Activated CD4-positive, alpha-beta T cell treated with anti-CD3 and anti-CD28 coated beads for 24 hours (primary cell): ENCODE data around the gene PGBD1.

Source experiments
- DNase-seq, 2 donors: peaks; one replicate each; pipeline ENCODE4 v3.0.0-alpha.2; 2020; ENCODE audit warnings: low read depth in 2 of 2

PGBD1 gene

DNA sequence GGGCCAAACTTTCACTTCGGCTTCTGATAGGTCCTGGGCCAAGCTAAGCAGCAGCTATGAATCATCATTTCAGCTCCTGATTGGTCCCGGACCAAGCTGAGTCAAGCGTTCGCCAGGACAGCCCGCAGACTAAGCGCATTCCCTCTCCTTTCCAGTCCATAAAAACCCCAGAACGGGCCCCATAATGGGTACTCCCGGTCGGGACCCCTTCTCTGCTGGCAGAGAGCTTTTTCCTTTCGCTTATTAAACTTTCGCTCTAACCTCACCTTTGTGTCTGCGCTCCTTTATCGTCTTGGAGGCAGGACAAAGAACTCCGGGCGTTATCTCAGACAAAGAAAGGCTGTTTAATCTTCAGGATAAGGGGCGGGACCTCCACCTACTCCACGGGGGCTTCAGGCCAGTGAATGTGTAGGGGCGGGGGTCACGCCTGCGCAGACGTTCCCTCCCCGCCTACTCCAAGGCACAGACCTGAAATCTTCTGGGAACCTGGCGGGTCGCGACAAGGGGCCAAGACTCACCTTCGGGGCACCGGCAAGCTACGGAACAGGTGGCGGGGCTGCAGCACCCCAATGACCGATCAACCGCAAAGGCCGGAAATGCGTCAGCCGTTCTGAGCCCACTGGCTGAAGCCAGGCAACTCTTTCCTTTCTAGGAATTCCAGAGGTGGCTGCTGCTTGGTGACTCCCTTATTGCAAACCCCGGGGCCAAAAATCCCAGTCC is 54.4 kb downstream of the PGBD1 start, which contains the start of gene ZSCAN31:
Gene ZSCAN31 (minus strand): TSS at position 585 of the 720 bp plus-strand sequence. CDS start 6,465 bp downstream, outside the sequence.
- DNase-seq = peak; percentile 52 to 54

DNA sequence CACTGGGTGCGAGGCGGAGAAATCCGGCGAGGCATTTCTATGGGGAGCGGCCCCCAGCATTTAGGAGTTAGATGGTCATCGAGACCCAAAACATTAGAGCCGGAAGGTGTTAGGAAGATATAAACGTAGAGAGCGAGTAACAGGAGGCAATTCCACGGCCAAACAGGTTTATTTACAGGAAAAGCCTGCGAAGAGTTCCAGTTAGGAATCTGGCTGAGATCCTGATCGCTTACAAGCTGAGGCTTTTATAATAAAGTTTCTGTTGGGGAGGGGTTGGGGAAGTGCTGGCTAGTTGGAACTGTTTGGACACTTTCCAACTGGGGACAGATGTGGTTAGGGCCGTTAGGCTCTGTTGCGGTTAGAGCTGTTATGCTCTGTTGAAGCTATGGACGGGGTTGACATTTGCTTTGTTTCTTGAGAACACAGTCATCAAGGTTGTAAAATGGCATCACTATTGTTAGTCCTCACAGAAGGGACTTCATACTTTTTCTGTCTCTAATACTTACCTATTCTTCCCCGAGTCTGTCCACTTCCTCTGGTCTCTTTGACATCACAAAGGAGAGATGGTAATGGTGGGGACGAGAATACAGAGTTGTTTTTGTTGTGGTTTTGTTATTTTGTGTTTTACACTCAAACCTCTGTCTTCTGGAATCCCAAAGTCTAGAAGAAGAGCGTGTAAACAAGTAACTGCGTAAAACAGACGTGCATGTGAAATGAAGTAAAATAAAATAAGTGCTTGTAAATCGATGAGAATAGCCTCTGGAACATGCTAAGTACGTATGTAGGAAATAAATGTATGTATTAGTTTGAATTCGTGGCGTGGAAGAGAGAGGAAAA is 55.1 kb downstream of the PGBD1 start:
- no peak for DNase-seq

DNA sequence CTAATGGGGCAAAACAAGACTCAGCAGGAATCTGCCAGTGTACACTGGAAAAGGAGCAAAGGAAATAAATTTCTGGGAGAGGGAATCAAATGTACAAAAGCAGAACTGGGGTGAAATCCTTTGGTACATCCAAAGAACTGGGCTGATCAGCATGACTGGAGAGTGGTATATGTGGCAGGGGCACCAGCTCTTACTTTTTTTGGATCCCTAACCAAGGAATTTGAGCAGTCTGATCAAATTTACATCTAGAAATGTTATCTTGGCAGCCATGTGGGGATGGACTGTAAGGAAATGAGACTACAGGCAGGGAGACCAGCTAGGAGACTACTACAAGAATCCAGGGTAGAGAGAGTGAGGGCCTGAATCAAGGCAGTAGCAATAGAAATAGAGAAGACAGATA is 55.7 kb downstream of the PGBD1 start:
- no peak for DNase-seq

DNA sequence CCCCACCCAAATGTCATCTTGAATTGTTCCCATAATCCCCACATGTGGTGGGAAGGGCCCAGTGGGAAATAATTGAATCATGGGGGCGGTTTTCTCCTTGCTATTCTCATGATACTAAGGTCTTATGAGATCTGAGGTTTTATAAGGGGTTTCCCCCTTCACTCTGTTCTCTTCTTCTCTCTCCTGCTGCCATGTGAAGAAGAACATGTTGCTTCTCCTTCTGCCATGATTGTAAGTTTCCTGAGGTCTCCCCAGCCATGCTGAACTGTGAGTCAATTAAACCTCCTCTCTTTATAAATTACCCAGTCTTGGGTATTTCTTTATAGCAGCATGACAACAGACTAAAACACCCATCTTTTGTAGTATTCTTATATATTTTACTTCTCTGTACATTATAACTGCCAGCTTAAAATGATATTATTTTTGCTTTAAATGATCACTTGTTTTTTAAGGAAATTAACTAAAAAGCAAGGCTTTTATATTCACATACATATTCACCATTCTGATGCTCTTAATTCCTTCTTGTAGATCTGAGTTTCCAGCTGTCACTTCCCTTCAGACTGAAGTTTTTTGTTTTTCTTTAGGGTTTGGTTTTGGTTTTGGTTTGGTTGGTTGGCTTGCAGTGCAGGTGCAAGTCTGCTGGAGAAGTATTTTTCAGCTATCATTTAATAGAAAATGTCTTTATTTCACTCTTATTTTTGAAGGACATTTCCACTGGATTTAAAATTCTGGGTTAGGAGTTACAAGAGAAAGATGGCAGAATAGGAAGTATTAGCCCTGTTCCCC is 59.1 kb downstream of the PGBD1 start:
- no peak for DNase-seq

DNA sequence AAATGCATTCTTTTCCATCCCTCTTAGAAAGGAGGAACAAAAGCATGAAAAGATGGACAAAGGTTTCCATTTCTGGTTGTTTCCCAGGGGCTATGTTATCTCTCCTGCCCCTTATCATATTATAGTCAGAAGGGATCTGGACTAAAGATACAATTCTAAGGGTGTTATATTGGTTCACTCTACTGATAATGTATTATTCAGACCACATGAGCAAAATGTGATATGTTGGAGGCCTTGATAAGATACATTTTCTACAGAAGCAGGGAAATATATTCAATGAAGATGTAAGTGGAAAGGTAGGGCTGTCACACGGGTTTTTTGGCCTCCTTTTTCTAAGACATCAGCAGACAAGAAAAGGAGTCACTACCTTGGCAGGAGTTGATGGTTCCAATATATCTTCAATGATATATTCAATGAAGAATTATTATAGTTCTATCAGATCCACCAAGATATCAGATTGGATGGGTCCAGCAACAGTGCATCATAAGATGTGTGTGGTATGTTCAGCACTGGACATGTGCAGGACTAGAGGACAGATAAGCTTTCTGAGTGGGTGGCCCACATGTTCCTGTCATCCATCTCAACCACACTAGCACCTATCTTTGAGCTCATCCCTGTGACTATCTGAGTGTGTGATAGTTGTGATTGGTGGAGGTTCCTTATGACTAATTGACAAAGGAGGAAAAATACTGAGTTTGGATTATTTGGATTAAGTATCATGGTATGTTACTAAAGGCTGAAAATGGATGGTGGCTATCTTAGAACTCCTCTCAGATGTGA is 62.7 kb downstream of the PGBD1 start:
- DNase-seq = no peak

DNA sequence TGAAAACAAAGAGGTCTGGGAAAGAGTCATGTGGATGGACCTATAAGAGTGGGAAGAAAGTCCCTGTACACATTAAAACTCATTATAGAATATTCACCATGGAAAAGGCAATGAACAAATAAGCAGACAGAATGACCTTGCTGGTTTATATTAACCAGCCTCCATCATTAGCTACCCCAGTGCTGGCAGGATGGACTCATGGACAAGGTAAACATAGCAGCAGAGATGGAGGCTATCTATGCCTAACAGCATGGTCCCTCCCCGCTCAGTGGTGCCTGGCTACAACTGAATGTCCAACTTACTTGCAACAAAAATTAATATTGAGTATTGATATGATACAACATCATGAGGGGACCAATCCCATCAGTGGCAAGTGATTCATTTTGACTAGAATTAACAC is 63.8 kb downstream of the PGBD1 start:
- DNase-seq = no peak

DNA sequence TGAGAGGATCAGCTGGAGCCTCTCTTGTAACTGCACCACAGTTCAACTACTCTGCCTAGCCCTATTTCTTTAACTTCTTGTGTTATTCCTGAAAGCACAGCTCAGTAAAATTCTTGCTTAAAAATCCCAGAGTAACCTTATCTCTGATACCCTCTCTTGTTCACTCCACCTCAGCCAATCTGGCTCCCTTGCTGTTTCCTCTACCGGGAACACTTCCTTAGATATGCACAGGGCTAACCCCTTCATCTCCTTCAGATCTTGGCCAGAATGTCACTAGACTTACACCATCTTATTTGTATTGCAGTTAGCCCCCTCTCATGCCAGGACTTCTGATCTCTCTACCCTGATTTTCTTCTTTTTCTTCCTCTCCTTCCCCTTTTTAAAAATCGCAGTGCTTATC is 65.7 kb downstream of the PGBD1 start:
- no peak for DNase-seq

DNA sequence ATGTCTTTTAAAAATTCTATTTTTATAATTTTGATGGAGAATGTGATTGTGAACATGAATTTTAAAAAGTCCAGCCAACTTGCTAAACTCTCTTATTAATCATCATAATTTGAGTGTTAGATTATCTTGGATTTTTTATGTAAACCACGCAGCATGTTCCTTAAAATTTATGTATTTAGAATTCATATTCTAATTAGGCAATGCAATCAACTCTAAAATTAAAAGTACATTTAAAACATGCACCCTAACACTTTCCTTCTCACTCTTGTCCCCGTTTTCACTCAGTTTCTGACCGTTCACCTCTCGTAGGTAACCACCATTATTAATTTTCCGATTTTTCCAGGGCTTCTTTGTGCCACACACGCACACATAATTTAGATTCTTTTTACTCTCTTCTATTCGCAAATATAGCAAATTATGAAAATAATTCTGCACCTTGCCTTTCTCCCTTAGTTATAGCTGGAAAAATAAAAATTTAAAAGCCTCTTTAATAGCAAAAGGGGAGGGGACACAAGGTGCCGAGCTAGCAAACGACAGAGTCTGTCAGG is 68.0 kb downstream of the PGBD1 start:
- no peak for DNase-seq

DNA sequence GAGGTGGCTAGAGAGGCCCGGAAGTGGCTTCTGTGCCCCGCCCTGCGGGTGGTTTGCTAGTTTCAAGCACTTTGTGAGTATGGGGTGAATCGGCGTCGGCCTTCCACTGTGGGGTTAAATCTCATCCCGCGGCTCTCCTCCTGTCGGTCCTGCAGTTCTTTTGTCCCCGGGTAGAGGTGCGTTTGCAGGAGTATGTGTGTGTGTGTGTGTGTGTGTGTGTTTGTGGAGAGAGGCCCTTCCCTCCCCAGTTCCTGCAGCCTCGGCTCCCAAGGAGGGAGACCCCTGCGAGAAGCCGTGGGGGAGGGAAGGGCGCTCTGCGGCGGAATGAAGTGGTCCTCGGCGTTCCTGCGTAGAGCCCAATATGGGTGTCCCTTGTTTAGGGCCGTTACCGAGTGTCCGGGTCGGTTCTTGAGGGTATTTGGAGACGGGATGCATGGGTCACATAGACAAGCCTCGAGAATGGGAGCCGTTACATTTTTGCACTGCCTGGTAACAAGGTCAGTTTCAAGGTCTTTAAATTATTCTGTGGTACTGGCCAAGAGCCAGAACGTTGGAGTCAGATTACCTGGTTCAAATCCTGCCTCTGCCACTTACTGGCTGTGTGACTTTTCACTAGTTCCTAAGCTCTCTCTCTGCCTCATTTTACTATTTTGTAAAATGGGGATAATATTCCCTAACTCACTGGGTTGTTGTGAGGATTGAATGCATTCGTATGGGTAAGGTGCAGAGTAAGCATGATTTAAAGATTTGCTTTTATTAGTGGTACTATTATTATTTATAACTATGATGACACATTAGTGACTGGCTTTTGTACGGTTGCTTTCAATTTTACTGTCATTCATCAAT is 68.7 kb downstream of the PGBD1 start, which contains the start of gene ZKSCAN3:
Gene ZKSCAN3 (plus strand): TSS at position 56 of the 846 bp plus-strand sequence. CDS start 9,640 bp downstream, outside the sequence.
- DNase-seq = peak; percentile 68 to 79

DNA sequence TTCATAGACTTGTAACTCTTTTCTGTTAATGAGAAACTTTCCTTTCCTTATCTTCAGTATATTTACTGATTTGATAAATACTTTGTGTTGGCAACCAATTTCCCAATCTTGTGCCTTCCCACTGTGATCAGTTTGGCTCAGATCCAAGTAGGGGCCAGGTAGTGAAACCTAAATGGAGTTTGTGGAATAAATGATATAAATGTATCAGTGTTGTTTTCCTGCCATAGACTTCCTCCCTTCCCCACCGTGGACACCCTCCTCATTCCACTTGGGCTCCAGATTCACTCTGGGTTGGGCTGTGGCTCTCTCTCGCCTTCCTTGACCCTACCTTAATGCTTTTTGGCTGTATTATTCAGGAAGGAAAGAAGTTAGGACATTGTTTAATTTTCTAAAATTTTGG is 69.7 kb downstream of the PGBD1 start:
- DNase-seq = no peak

DNA sequence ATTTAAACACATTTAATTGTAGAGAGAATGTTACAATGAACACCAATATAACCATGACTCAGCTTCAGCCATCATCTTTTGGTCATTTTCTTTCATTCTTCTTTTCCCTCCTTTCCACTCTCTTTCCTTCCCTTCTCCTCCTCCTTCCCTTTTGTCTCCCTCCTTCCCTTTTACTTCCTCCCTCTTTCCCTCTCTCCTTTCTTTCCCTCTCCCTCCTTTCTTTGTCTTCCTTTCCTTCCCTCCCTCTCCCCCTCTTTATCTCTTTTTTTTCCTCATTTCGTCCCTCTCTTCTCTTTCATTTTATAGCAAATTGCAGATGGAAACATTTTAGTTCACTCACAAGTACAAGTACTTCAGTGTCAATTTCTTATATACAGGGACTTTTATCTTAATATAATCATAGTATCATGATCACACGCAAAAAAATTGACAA is 70.1 kb downstream of the PGBD1 start:
- DNase-seq = no peak
